ENCODE results near the gene CELSR1.

The CELSR1 gene

DNA sequence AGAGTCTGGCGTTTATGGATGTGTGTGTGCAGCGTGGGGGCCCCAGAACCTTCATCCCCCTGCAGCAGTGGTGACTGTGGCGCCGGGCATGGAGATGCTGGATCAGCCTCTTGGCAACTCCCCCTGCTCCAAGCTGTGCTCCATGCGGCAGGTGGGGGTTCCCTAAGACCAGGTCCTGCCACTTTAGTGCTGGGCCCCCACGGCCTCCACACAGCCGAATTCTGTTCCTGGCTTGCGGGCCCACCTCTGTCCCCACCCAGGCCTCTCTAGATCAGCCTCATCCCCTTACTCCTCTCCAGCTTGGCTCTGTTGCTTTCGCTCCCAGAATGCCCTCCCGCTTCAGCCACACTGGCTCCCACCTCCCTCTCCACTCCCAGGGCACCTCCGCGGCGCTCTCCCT is 142.3 kb downstream of the CELSR1 start:
- no peak for DNase-seq (ENCODE audit: low read depth)

DNA sequence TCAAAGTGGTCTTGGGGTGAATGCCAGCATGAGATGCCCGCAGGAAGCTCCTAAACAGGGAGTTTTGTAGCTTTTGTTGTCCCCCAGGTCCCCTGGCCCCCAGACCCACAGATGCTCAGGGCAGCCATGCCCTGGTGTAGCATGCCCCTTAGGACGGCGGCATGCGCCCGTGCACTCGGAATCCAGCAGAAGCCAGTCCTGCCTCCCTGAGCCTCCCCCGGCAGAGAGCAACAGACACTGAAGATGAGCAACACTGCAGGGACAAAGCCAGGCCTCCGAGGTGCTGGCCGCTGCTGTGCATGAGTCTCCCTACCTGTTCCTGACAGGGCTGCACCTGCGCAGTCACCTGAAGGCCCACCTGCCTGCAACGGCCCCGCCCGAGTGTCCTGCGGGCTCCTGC is 142.8 kb downstream of the CELSR1 start:
- no peak for DNase-seq (ENCODE audit: low read depth)

DNA sequence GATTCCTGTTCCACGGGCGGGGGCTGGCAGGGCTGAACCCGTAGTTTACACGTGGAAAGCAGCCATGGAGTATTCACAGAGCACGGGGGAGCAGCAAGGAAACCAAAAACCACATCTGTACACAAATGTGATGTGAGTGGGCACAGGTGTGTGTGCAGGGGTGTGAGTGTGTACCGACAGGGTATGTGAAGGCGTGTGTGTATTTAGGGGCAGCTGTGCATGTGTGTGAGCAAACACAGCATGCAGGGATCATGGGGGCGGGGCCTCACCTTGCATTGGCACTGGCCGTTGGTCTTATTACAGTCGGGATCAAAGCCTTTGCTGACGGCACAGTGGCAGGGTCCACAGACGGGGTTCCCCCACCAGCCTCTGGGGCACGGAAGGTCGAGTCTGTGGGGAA is 143.5 kb downstream of the CELSR1 start:
- DNase-seq (ENCODE audit: low read depth), result no peak

DNA sequence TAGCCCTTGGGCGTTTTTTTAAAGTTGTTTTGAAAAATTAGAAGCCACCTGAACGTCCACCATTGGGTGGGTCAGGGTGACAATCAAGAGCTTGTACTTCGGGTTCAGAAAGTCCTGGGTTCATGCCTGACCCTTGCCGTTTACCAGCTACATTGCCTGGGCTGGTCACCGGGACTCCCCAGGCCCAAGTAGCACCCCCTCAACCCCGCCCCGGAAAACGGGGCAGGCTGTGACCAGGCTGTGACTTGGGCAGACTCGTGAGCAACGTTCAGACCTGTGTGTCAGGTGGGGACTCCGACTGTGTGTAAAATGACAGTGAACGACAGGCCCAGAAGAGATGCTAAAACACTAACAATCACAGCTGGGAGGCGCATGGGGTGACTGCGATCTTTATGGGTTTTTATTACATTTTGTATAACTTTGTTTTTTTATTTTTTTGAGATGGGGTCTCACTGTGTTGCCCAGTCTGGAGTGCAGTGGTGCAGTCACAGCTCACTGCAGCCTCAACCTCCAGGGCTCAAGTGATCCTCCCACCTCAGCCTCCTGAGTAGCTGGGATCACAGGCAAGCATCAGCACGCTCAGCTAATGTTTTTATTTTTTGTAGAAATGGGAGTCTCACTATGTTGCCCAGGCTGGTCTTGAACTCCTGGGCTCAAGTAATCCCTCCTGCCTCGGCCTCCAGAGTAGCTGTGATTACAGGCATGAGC is 145.1 kb downstream of the CELSR1 start:
- DNase-seq (ENCODE audit: low read depth), result no peak

DNA sequence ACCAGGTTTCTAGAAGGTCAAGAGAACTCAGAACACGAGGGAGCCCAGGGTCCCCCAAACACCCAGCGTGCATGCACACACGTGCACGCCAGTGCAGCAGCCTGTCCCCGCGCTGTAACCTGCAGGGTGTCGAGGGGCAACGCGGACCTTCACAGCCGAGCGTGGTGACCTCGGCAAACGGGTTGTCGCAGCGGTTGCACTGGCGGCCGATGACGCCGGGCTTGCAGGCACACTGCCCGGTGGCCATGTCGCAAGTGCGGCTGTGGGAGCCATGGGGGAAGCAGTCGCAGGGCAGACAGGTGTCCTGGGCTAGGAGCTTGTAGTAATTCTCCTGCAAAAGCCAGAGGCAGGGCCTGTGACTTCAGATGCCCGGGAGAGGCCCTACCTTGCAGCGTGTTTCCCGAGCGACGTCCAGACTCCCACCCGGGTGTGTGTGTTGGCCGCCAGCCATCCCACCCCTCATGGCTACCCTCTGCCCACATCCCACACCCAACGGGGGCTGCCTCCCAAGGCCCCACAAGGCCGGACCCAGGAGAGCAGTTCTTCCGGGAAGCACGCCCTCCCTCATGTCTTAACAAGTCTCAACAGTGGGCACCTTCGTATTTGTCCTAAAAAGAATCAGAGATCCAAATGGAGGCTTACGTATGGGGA is 145.8 kb downstream of the CELSR1 start:
- no peak for DNase-seq (ENCODE audit: low read depth)

DNA sequence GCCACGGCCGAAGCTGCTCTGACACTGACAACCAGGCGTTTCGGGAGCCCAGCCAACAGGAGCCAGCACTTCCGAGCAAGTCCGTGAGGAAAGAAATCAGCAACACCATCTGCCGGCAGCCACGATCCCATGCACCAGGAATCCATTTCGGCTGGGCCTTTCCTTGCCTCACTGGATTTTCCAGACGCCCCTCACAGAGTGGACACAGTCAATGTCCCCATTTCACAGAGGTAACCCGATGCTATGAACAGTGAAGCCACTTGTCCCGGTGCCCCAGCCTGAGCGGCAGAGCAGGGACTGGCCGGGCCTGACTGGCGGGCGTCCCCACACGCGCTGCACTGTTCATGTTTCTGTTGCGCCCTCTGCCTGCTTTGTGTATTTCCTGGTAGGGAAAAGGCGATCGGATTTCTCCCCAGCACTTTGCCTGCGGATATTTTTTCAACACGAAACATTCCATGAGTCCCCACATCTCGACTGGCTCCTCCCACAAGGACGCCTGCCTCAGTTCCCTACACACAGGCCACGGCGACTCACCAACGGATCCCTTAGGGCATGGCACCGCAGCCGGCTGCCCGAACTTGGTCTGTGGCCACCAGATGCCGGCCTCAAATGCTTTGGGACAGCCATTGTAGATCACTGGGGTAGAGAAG is 146.6 kb downstream of the CELSR1 start:
- peak; percentile 78 for DNase-seq (ENCODE audit: low read depth)

DNA sequence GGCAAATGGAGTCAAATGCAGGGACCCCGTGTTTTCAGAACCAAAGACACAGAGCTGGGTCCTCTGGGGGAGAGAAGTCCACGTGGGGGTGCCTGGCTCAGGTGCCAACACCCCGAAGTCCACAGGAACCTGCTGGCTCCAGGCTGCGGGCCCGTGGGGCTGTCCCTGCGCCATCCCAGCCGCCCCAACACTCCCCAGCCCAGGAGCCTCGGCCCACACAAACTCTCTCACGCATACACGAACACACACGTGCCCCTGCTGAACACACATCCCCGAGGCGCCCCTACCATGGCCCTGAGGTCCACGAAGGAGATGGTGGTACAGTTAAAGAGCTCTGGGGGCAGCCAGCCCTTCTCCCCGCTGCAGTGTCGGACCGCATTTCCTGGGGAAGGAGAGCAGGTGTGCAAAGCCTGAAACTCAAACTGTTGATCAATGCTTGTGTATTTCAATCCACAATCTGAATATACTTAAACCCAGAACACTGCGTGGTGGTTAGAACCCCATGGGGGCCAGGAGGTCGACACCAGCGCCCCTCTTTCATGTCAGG is 147.2 kb downstream of the CELSR1 start:
- no peak for DNase-seq (ENCODE audit: low read depth)

DNA sequence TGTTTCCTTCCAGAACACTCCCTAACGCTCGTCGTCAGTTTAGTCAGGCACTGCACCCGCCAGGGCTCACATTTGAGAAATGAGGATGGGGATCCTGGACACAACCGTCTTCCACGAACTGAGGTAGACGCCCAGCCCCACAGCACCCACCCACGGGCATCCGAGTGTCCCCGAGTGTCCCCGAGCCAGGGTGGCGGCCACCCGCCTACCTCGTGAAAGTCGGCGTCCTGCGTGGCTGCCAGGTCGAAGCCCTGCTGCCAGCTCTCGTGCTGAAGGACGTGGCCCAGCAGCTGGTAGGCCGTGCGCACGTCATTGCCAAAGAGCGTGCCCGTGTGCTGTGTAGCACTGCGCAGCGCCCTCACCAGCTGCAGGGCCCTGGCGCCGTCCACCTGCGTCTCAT is 148.3 kb downstream of the CELSR1 start:
- no peak for DNase-seq (ENCODE audit: low read depth)

DNA sequence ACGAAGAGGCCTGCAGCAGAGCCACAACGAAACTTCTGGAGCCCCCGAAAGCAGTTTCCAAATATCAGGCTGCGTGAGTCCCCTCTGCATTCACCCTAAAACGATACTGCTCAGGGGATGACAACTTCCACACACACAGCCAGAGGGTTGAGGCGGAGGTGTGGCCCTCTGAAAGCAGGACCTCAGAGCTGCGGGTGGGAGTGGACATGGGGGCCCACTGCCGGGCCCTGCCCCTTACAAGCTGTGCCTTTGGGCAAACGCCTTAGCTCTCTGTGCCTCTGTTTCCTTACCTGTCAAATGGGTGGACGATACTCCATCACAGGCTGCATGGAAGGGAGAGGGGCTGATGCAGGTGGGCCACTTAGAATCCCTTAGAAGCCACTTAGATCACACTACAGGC is 148.8 kb downstream of the CELSR1 start:
- DNase-seq (ENCODE audit: low read depth), result no peak

DNA sequence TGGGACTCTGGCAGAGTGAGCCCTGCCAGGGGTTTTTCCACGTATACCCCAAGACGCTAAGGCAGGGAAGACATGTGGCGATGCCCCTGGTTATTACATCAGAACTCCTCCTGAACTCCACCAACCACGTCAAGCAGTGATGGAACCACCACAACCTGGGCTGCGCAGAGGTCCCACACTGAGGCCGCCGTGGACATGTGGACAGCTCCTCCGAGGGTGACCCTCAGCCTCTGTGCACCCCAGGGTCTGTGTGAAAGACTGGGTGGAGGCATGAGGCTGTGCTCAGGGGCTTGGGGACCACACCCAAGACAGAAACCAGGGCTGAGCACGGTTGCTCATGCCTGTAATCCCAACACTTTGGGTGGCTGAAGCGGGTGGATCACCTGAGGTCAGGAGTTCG is 149.7 kb downstream of the CELSR1 start:
- no peak for DNase-seq (ENCODE audit: low read depth)

DNA sequence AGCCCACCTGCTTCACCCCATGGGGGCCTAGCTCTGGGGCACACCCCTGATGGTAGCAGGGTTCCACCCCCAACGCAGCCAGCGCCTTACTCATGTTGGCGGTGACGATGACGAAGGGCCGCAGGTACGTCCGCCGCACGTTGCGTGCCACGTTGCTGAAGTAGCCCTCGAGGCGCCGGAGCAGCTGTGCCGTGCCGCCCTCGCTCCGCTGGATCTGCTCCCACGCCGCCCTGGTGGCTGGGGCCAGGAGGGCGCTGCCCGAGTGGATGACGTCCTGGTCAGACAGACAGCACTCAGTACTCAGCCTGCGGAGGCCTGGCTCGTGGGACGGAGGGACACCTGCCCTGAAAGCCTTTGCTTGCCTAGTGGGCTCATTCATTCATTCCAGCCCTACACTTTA is 151.1 kb downstream of the CELSR1 start:
- no peak for DNase-seq (ENCODE audit: low read depth)

DNA sequence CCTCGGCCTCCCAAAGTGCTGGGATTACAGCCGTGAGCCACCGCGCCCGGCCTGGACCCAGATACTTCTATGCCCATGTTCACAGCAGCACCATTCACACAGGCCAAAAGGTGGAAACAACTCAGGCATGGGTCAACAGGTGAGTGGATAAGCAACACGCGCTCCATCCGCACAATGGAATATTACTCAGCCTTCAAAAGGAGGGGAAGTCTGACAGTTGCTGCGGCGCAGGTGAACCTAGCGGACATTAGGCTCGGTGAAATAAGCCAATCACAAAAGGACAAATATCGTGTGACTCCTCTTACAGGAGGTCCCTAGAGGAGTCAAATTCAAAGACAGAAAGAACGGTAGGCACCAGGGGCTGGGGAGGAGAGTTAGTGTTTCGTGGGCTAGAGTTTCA is 154.9 kb downstream of the CELSR1 start:
- DNase-seq (ENCODE audit: low read depth), result no peak

DNA sequence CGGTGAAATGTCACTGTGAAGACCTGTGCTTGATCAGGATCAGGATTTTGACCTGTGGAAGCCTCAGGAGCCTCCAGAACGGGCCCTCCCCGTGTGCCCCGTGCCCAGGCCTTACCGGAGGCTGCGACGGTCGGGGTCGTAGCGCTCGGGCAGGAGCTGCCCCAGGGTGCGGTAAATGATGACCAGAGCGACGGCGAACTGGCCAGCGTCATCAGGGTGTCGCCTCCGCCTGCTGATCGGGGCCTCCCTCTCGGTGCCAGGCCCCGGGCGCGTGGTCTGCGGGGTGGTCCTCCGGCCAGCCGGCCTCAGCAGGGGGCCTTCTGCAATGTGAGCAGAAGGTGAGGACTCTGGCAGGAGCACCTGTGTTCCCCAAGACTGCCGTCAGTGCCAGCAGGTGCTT is 155.7 kb downstream of the CELSR1 start:
- DNase-seq (ENCODE audit: low read depth), result no peak

DNA sequence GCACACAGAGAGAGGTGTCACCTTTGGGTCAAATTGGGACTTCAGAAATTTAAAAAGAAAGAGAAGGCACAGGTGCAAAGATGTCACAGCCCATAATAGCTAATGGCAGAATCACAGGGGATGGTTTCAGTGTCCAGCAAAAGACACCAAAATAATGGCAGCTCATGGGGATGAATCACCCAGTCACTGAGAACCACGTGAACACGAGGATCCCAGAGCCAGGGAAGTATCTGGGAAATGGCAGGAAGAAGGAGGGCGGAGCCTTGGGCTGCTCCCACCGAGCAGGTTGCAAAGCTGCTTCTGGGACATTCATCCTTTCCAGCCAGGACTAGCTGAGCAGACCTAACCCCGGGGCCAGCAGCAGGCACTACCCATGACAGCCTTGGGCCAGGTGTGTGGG is 156.3 kb downstream of the CELSR1 start:
- peak; percentile 59 for DNase-seq (ENCODE audit: low read depth)

DNA sequence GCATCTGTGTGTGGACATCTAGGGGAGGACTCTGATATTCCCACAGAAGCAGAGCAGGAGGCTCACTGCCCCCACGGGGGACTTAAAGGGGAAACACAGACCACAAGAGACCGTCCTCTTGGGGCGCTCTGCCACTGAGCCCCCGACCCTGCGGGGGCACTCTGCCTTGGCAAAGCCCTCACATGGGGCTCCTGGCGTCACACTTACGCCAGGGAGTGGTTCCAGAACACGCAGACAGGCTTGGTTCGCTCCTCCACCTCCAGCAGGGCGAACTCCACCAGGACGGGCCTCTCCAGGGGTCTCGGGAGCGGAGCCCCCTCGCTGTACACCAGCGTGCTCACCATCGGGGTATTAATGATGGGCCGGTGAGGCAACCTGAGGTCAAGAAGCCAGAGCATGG is 156.8 kb downstream of the CELSR1 start:
- DNase-seq (ENCODE audit: low read depth), result no peak

DNA sequence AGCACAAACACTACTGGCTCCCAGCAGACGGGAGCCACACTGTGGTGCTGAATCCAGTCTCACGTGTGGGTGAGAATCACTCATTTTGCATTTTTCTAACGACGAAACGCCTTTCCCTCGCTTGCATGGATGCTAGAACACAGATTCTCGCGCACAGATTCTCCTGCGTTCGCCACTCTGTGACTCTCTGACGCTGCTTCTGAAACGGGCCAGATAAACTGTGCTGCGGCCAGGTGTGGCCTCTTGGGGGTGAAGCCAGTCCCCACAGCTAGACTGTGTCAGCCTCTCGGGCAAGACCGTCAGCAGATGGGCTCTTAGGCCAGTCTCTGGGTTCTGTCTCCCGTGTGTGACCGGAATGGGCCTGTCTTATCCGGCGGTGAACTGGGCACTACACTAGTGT is 157.4 kb downstream of the CELSR1 start:
- DNase-seq (ENCODE audit: low read depth), result no peak

DNA sequence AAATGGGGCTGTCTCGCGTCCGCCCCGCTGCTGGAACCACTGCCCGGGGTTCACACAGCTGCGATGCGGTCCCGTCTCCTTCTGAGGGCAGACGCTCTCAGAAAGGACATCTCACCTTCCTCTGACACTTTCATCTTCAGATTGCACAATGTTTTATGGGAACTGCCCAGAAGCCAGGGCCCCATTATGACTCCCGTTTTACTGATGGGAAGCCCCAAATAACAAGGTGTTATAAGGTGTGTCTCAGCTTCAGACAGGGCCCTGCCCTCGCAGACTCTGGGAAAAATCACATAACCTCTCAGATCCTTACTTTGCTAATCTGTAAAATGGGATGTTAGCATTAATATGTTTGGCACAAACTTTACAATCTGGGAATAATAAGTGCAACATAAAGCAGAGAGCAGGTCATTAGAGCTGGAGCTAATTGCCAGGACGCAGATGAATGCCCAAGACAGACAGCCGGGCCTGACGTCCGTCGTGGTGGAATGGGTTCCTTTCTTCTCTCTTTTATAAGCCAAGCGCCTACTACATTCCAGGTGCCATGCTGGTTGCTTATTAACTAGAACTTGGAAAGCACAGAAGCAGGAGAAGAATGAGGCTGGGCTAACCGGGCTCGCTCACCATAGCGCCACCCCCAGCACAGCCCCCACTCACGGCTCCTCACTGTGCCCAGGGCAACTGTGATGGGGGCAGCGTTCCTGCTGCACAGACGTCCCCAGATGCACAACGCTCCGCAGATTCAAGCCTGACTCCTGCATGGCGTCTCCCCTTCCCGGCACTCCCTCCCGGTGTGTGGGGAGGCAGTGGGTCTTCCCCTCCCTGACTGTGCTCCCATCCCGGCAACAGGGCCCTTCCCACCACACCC is 158.1 kb downstream of the CELSR1 start:
- no peak for DNase-seq (ENCODE audit: low read depth)

DNA sequence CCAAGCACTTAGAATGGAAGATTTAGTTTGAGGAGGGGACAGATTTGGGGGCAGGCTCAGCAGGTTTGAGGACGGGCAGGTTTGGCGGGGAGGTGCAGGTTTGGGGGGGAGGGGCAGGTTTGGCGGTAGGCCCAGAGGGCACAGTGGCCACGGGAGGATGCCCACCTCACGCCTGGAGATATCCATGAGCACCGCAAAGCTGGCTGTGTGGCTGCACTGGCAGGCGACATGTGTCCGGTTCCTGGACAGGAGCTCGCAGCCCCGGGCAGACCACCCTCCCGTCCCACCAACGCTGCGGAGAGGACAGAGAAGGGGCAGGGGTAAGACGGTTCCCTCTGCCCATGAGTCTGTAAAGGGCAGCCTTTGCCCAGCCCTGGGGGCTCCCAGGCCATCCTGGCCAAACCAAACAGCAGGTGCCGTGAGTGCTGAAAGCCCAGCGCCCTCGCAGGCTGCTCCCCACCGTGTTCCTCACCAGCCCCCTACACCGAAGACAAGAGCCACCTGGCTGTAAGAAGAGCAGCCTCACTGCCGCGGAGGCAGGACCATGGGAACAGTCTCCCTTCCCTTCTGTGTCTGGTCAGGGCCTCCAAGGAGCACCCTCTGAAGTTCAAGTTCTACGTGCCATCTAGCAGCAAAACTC is 158.9 kb downstream of the CELSR1 start:
- no peak for DNase-seq (ENCODE audit: low read depth)

DNA sequence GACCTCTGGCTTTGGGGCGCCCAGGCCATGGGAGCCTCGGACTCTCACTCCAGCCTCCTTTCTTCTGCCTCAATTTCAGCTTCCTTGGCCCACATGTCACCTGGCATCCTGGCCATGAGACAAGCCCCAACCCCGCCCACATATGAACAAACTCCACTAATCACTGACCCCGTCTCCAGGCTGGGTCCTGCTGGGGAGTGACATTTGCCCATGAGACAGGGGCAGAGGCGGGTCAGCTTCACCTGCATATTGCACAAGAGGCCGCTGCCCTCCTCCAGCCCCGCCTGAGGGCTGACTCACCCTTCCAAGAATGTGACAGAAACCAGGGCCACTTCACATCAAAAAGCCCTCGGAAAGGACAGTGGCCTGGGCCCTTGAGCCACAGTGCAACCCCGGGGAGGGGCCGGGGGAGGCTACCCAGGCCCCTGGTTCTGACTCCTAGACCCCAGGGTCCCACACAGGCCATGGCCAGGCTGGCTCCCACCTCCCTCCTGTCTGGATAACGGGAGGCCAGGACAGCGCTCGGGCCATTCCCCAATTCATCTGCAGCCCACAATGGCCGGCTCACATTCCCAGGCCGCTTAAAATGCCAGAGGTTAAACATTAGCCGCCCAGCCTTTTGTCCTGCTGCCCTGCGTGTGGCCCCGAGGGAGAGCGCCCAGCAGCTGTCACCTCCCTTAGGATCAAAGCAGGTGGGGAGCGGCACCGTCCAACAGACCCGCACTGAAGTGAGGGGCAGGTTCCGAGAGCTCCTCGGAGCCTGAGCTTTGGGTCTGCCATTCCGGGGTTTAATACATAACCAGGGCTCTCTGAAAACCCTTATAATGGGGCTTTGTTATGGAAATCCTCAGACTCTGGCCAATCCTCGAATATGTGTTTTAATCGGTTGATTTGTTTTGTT is 159.6 kb downstream of the CELSR1 start:
- DNase-seq (ENCODE audit: low read depth), result peak; percentile 35

DNA sequence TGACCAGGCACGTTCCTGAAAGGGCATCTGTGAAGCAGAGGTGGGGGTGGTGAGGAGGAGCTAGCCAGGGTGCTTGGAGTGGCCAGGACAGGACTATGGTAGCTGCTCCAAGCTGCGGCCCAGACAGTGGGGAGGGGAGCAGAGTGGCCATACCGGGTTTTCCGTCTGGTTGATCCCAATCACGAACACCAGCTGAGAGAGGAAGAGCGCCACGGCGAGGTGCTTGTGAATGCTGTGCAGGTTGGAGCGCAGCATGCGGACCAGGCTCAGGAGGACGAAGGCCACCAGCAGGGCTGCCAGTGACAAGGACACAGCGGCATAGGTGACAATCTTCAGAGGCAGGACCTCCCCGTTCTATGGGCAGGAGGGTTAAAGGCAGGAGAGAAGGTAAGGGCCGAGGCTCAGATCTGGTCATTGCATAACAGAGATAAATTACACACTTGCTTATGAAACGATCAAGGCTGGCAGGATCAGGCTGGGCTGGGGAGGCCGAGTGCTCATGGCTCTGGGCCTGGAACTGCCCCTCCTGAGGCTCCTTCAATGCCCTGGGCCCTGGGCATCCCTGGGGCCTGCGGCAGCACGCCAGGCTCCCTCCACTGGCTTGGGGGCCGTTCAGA is 160.4 kb downstream of the CELSR1 start:
- DNase-seq (ENCODE audit: low read depth), result no peak

Measured in EH (cell line).